OCI-LY3 (cell line): Measurements from ENCODE around the gene ABCB8.

Experiments
- CTCF ChIP-seq: fragments of 200-600, 300-600 bp; sonication (generic); IDR thresholded peaks from 2 replicates; pipeline ENCODE4 v1.5.1; 2014; ENCODE audit warnings: antibody characterized with exemption, low read length, low read depth
- EZH2phosphoT487 ChIP-seq: fragments of 200-600 bp; shearing (Covaris generic); IDR thresholded peaks from 2 replicates; pipeline ENCODE4 v1.6.1; 2018; ENCODE audit warnings: antibody characterized with exemption, mixed run types, low read depth

- TF ChIP-seq CTCF (no peak), EZH2phosphoT487 (no peak)
Observed at GRCh38 chr7:150994141-150994837, 34.0 kb upstream of the ABCB8 start.
